Nephron progenitor cell (in vitro differentiated cells): ENCODE results near the gene THRAP3.

Experiments
- DNase-seq: peaks from one replicate; pipeline ENCODE4 v3.0.0; 2021
- H3K27ac Mint-ChIP-seq: 2 replicates; pipeline ENCODE4 v1.8.0; 2021; ENCODE audit warnings: mild to moderate bottlenecking, moderate library complexity, mixed read lengths
- H3K27me3 Mint-ChIP-seq: 2 replicates; pipeline ENCODE4 v1.8.0; 2021; ENCODE audit warnings: mild to moderate bottlenecking, low read depth, mixed read lengths; ENCODE audit not compliant: poor library complexity
- H3K36me3 Mint-ChIP-seq: 2 replicates; pipeline ENCODE4 v1.8.0; 2021; ENCODE audit warnings: low read depth, mixed read lengths
- H3K4me1 Mint-ChIP-seq: 2 replicates; pipeline ENCODE4 v1.8.0; 2021; ENCODE audit warnings: mixed read lengths
- H3K4me3 Mint-ChIP-seq: 2 replicates; pipeline ENCODE4 v1.8.0; 2021; ENCODE audit warnings: mild to moderate bottlenecking, moderate library complexity, mixed read lengths
- H3K9me3 Mint-ChIP-seq: 2 replicates; pipeline ENCODE4 v1.8.0; 2021; ENCODE audit warnings: mild to moderate bottlenecking, moderate library complexity, mixed read lengths
- TF ChIP-seq, protein P1 (sequence below): fragments of 200-600 bp; sonication (generic); IDR thresholded peaks from 2 replicates; pipeline ENCODE4 v1.5.0; 2021; ENCODE audit warnings: antibody characterized with exemption

Gene THRAP3

DNA sequence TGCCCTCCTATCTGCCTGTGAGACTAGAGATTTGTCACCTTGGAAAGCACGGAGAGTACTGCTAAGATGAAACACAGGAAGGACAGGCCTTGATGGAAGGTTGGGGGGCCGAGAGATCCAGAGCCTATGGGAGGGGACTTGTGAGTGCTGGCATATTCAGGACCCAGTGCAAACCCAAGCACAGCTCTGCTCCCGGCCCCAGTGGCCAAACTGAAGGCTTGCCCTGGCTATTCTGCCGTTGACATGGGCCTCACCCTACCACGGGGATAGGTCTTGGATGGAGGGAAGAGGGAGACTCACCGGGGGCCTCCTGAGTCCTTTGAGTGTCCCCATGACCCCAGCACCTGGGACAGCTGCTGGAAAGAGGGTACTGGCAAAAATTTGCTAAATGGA lies 103.8 kb downstream of the THRAP3 start:
- DNase-seq, result no peak
- no peak overlapping the region for H3K27ac Mint-ChIP-seq
- H3K4me1 Mint-ChIP-seq, result peaks cover 71% of the 10 kb centered on the region
- H3K4me3 Mint-ChIP-seq, result no peak overlapping the region
- peaks cover 17% of the 10 kb centered on the region for H3K27me3 Mint-ChIP-seq
- TF ChIP-seq, protein P1, sequence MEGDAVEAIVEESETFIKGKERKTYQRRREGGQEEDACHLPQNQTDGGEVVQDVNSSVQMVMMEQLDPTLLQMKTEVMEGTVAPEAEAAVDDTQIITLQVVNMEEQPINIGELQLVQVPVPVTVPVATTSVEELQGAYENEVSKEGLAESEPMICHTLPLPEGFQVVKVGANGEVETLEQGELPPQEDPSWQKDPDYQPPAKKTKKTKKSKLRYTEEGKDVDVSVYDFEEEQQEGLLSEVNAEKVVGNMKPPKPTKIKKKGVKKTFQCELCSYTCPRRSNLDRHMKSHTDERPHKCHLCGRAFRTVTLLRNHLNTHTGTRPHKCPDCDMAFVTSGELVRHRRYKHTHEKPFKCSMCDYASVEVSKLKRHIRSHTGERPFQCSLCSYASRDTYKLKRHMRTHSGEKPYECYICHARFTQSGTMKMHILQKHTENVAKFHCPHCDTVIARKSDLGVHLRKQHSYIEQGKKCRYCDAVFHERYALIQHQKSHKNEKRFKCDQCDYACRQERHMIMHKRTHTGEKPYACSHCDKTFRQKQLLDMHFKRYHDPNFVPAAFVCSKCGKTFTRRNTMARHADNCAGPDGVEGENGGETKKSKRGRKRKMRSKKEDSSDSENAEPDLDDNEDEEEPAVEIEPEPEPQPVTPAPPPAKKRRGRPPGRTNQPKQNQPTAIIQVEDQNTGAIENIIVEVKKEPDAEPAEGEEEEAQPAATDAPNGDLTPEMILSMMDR, result no peak
- peaks cover 4% of the 10 kb centered on the region for H3K36me3 Mint-ChIP-seq
- no peaks in the 10 kb centered on the region for H3K9me3 Mint-ChIP-seq

DNA sequence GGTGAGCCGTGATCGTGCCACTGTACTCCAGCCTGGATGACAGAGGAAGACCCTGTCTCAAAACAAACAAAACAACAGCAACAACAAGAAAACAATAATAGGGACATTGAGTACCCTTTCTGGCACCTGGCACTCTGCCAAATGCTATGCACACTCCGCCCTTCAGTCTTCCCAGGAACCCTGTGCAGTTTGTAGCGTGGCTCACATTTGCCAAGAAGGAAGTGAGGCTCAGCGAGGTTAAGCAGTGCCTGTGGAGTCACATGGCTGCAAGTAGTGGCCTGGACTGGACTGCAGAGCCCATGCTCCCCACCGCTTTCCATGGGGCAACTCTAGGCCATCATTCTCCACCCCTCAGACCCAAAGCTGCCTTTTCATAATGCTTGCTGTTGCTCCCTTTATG lies 104.5 kb downstream of the THRAP3 start:
- H3K27me3 Mint-ChIP-seq, result peaks cover 17% of the 10 kb centered on the region
- no peaks in the 10 kb centered on the region for H3K9me3 Mint-ChIP-seq
- H3K4me3 Mint-ChIP-seq, result no peak overlapping the region
- H3K36me3 Mint-ChIP-seq, result peaks cover 4% of the 10 kb centered on the region
- DNase-seq, result no peak
- H3K4me1 Mint-ChIP-seq, result peaks cover 71% of the 10 kb centered on the region
- no peak overlapping the region for H3K27ac Mint-ChIP-seq
- TF ChIP-seq, protein P1, result no peak

DNA sequence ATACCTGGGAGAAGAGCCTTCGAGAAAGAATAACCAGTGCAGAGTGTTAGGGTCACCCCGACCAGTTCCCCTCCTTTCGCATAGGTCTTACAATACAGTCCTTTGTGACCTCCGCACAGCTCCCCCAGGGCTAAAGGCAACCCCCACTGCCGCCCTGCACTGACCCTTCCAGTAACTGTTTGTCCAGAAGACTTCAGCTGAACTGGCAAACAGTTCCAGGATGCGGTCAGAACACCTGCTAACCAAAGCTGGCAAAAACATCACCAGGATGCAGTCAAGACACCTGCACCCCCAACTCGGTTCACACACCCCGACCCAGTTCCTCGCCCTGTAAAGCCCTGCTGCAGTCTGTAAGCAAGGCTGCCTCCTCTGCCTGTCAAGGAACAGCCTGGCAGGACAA lies 105.6 kb downstream of the THRAP3 start:
- Mint-ChIP-seq H3K9me3 (no peaks in the 10 kb centered on the region), H3K4me1 (peaks cover 61% of the 10 kb centered on the region), H3K36me3 (peaks cover 4% of the 10 kb centered on the region), H3K4me3 (no peak overlapping the region), H3K27ac (no peak overlapping the region), H3K27me3 (peaks cover 17% of the 10 kb centered on the region)
- TF ChIP-seq, protein P1, result no peak
- DNase-seq, result no peak

DNA sequence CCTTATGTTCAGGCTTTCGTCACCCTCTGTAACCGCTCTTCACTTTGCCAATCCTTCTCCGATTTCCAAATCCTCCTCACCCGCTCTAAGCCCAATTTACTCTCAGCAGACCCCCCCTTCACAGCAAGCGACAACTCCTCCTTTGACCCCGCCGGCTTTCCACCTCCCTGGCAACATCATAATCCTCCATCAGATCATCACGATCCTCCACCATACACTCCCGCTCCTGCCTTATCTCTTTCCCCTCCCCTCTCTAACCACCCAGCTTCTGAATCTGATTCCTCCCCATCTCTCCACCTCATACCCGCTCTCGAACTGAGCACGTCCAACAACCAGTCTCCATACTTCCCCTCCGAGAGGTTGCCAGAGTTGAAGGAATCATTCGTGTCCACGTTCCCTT lies 106.7 kb downstream of the THRAP3 start:
- DNase-seq, result no peak
- Mint-ChIP-seq H3K27me3 (peaks cover 17% of the 10 kb centered on the region), H3K27ac (peak overlapping the region; percentile 6), H3K36me3 (peaks cover 4% of the 10 kb centered on the region), H3K4me3 (no peak overlapping the region), H3K4me1 (peaks cover 49% of the 10 kb centered on the region), H3K9me3 (no peaks in the 10 kb centered on the region)
- TF ChIP-seq, protein P1, result no peak

DNA sequence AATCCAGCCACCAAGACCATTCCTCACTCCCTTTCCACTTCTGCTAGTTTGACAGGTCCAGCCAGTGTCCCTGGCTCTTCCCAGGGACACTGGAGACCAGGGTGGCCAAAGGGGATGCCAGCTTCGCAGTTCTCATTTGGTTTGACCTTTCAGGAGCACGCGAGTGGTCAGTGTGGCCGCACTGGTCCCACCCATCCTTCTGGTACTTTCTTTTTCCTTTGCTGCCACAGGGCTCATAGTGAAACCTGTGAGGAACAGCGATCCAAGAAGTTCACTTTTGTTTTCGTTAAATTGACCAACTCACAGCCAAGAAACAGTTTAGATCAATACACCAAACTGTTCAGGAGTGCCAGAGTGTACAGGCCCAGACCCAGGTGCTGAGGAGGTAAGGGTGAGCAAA lies 113.6 kb downstream of the THRAP3 start:
- H3K27me3 Mint-ChIP-seq, result peaks cover 7% of the 10 kb centered on the region

DNA sequence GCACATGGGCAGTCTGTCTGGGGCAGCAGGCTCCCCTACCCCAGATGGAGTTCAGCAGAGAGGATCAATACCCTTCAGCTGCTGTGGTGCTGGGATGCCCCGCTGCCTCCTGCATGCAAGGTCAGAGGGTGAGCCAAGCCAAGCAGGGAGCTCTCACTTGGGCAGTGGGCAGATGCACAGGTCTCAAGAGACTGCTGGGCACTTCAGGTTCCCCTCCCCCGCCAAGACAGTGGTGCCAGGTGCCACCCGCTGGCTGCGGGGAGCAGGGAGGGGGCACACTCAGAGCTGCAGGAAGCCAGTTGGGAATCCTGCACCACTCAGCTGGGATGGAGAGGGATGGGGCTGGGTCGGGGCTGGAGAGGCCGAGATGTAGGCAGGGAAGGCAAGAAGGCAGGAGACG lies 115.0 kb downstream of the THRAP3 start:
- Mint-ChIP-seq H3K36me3 (peaks cover 7% of the 10 kb centered on the region), H3K27ac (no peak overlapping the region)
- TF ChIP-seq, protein P1, result no peak

More for the DNA sequence above, 113.6 kb downstream of the THRAP3 start:
- H3K9me3 Mint-ChIP-seq, result no peaks in the 10 kb centered on the region
- H3K36me3 Mint-ChIP-seq, result peaks cover 7% of the 10 kb centered on the region
- no peak overlapping the region for H3K4me3 Mint-ChIP-seq
- TF ChIP-seq, protein P1, result no peak
- peaks cover 7% of the 10 kb centered on the region for H3K4me1 Mint-ChIP-seq
- DNase-seq, result no peak
- peak overlapping the region; percentile 36 for H3K27ac Mint-ChIP-seq

More for the DNA sequence above, 115.0 kb downstream of the THRAP3 start:
- Mint-ChIP-seq H3K4me1 (peaks cover 7% of the 10 kb centered on the region), H3K9me3 (no peaks in the 10 kb centered on the region), H3K4me3 (no peak overlapping the region), H3K27me3 (peaks cover 7% of the 10 kb centered on the region)
- DNase-seq, result no peak
